HEK293T (cell line): ENCODE data around the gene COL1A1.

Experiments used
- CTCF ChIA-PET: fragments of 350-600 bp; formaldehyde crosslinking; extraction: SDS; loops from one replicate; lab custom pipeline; 2021; ENCODE audit warnings: antibody characterized with exemption, inconsistent platforms; lab: Yijun Ruan, JAX
- POLR2A ChIA-PET: fragments of 350-600 bp; formaldehyde crosslinking; extraction: SDS; loops from one replicate; lab custom pipeline; 2020; ENCODE audit warnings: antibody characterized with exemption, inconsistent platforms; lab: Yijun Ruan, JAX
- DNase-seq: peaks from one replicate; pipeline ENCODE4 v3.0.0; 2012; ENCODE audit warnings: mixed read lengths; ENCODE audit errors: extremely low spot score
- ARNT ChIP-seq: fragments of 450-650 bp; IDR thresholded peaks from 2 replicates; pipeline ENCODE4 v1.6.1; 2017; ENCODE audit warnings: mild to moderate bottlenecking
- BHLHE40 ChIP-seq: fragments of 450-650 bp; IDR thresholded peaks from 2 replicates; pipeline ENCODE4 v1.6.1; 2016; ENCODE audit warnings: mild to moderate bottlenecking, moderate library complexity, borderline replicate concordance
- CTBP1 ChIP-seq: fragments of 450-650 bp; IDR thresholded peaks from 2 replicates; pipeline ENCODE4 v1.6.1; 2016; ENCODE audit warnings: borderline replicate concordance
- ELF4 ChIP-seq: fragments of 450-650 bp; IDR thresholded peaks from 2 replicates; pipeline ENCODE4 v1.6.1; 2017; ENCODE audit warnings: antibody characterized with exemption
- FOXA1 ChIP-seq: fragments of 450-650 bp; IDR thresholded peaks from 2 replicates; pipeline ENCODE4 v1.6.1; 2016; ENCODE audit warnings: mild to moderate bottlenecking
- FOXK2 ChIP-seq: fragments of 450-650 bp; IDR thresholded peaks from 2 replicates; pipeline ENCODE4 v1.6.1; 2016; ENCODE audit warnings: mild to moderate bottlenecking
- FOXM1 ChIP-seq: fragments of 450-650 bp; IDR thresholded peaks from 2 replicates; pipeline ENCODE4 v1.6.1; 2017; ENCODE audit warnings: mild to moderate bottlenecking, borderline replicate concordance
- HDGF ChIP-seq: fragments of 450-650 bp; IDR thresholded peaks from 2 replicates; pipeline ENCODE4 v1.6.1; 2017; ENCODE audit warnings: antibody characterized with exemption, borderline replicate concordance
- L3MBTL2 ChIP-seq: fragments of 450-650 bp; conservative IDR thresholded peaks from 2 replicates; pipeline ENCODE4 v1.6.1; 2016; ENCODE audit warnings: mild to moderate bottlenecking
- LEF1 ChIP-seq: fragments of 450-650 bp; IDR thresholded peaks from 2 replicates; pipeline ENCODE4 v1.6.1; 2017; ENCODE audit warnings: mild to moderate bottlenecking, borderline replicate concordance
- NFRKB ChIP-seq: fragments of 450-650 bp; IDR thresholded peaks from 2 replicates; pipeline ENCODE4 v1.6.1; 2016; ENCODE audit warnings: mild to moderate bottlenecking, moderate library complexity
- SP1 ChIP-seq: fragments of 450-650 bp; IDR thresholded peaks from 2 replicates; pipeline ENCODE4 v1.6.1; 2017
- SUZ12 ChIP-seq: fragments of 450-650 bp; IDR thresholded peaks from 2 replicates; pipeline ENCODE4 v1.6.1; 2016; ENCODE audit warnings: mild to moderate bottlenecking
- TARDBP ChIP-seq: fragments of 450-650 bp; IDR thresholded peaks from 2 replicates; pipeline ENCODE4 v1.6.1; 2016
- ZNF384 ChIP-seq: fragments of 450-650 bp; IDR thresholded peaks from 2 replicates; pipeline ENCODE4 v1.6.1; 2016
- TF ChIP-seq, protein P1 (sequence below): fragments of 450-650 bp; IDR thresholded peaks from 2 replicates; pipeline ENCODE4 v1.6.1; 2016

COL1A1 gene

GRCh38 chr17:50238601-50239280 is 37.3 kb upstream of the COL1A1 start:
- TF ChIP-seq CTBP1, result no peak
- TF ChIP-seq ELF4, result no peak
- no peak for TF ChIP-seq FOXA1
- no peak for TF ChIP-seq ZNF384
- no peak for TF ChIP-seq TARDBP
- TF ChIP-seq FOXK2, result no peak
- TF ChIP-seq HDGF, result no peak
- no peak for TF ChIP-seq ARNT
- POLR2A ChIA-PET, result no interaction called here
- DNase-seq, result no peak
- CTCF ChIA-PET, result interaction anchor here (1.1 kb wide), 1 partner anchor 33 kb away, joined by 3 read pairs; no protein-coding TSS in a partner anchor

- ChIA-PET POLR2A (no interaction called here), CTCF (interaction anchor here (0.6 kb wide), 1 partner anchor 126 kb away, joined by 3 read pairs; no protein-coding TSS in a partner anchor)
Measured at GRCh38 chr17:50237901-50238300, 36.5 kb upstream of the COL1A1 start.

DNA sequence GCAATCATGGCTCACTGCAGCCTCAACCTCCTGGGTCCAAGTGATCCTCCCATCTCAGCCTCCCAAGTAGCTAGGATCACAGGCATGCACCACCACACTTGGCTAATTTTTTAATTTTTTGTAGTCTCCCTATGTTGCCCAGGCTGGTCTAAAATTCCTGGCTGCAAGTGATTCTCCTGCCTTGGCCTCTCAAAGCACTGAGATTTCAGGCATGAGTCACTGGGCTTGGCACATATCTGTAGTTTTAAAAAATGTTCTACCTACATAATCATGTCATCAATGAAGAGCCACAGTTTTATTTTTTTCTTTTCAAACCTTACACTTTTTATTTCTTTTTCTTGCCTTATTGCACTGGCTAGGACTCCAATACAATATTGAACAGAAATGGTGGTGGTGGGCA is 33.1 kb upstream of the COL1A1 start:
- ChIA-PET CTCF (no interaction called here), POLR2A (no interaction called here)

More at GRCh38 chr17:50237901-50238300, 36.5 kb upstream of the COL1A1 start:
- no peak for DNase-seq
- no peak for TF ChIP-seq L3MBTL2
- no peak for TF ChIP-seq TARDBP
- no peak for TF ChIP-seq HDGF
- no peak for TF ChIP-seq FOXK2
- TF ChIP-seq FOXA1, result no peak
- no peak for TF ChIP-seq FOXM1
- TF ChIP-seq BHLHE40, result no peak
- no peak for TF ChIP-seq ZNF384
- TF ChIP-seq ELF4, result no peak

DNA sequence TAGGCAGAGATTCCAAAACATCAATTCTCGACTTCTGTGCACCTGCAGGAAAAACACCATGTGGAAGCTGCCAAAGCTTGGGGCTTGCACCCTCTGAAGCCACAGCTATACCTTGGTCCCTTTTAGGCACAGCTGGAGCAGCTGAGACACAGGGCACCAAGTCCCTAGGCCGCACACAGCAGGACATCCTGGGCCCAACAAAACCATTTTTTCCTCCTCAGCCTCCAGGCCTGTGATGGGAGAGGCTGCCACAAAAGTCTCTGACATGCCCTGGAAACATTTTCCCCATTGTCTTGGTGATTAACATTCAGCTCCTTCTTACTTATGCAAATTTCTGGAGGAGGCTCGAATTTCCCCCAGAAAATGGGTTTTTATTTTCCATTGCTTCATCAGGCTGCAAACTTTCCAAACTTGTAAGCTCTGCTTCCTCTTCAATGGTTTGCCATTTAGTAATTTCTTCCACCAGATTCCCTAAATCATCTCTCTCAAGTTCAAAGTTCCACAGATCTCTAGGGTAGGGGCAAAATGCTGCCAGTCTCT is 24.3 kb upstream of the COL1A1 start:
- no peak for DNase-seq
- POLR2A ChIA-PET, result no interaction called here
- CTCF ChIA-PET, result no interaction called here

More for the DNA sequence above, 33.1 kb upstream of the COL1A1 start:
- DNase-seq, result no peak
- no peak for TF ChIP-seq TARDBP
- no peak for TF ChIP-seq FOXA1
- TF ChIP-seq SUZ12, result no peak
- TF ChIP-seq HDGF, result no peak
- TF ChIP-seq ARNT, result no peak
- TF ChIP-seq BHLHE40, result no peak

GRCh38 chr17:50222922-50223321 is 21.5 kb upstream of the COL1A1 start:
- no peak for TF ChIP-seq HDGF
- no peak for TF ChIP-seq CTBP1
- TF ChIP-seq SP1, result no peak
- TF ChIP-seq SUZ12, result no peak
- TF ChIP-seq, protein P1, sequence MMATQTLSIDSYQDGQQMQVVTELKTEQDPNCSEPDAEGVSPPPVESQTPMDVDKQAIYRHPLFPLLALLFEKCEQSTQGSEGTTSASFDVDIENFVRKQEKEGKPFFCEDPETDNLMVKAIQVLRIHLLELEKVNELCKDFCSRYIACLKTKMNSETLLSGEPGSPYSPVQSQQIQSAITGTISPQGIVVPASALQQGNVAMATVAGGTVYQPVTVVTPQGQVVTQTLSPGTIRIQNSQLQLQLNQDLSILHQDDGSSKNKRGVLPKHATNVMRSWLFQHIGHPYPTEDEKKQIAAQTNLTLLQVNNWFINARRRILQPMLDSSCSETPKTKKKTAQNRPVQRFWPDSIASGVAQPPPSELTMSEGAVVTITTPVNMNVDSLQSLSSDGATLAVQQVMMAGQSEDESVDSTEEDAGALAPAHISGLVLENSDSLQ, result no peak
- no peak for TF ChIP-seq ZNF384
- TF ChIP-seq BHLHE40, result no peak
- no peak for TF ChIP-seq ELF4
- TF ChIP-seq FOXA1, result no peak
- ChIA-PET POLR2A (no interaction called here), CTCF (interaction anchor here (1.1 kb wide), 1 partner anchor 27 kb away, joined by 4 read pairs; no protein-coding TSS in a partner anchor)
- DNase-seq, result no peak

More for the DNA sequence above, 24.3 kb upstream of the COL1A1 start:
- TF ChIP-seq CTBP1, result no peak
- TF ChIP-seq ARNT, result no peak
- no peak for TF ChIP-seq TARDBP
- TF ChIP-seq LEF1, result no peak
- no peak for TF ChIP-seq SUZ12
- no peak for TF ChIP-seq SP1
- no peak for TF ChIP-seq ZNF384
- TF ChIP-seq, protein P1, result no peak
- no peak for TF ChIP-seq HDGF
- TF ChIP-seq ELF4, result no peak
- no peak for TF ChIP-seq NFRKB
- TF ChIP-seq FOXK2, result no peak

DNA sequence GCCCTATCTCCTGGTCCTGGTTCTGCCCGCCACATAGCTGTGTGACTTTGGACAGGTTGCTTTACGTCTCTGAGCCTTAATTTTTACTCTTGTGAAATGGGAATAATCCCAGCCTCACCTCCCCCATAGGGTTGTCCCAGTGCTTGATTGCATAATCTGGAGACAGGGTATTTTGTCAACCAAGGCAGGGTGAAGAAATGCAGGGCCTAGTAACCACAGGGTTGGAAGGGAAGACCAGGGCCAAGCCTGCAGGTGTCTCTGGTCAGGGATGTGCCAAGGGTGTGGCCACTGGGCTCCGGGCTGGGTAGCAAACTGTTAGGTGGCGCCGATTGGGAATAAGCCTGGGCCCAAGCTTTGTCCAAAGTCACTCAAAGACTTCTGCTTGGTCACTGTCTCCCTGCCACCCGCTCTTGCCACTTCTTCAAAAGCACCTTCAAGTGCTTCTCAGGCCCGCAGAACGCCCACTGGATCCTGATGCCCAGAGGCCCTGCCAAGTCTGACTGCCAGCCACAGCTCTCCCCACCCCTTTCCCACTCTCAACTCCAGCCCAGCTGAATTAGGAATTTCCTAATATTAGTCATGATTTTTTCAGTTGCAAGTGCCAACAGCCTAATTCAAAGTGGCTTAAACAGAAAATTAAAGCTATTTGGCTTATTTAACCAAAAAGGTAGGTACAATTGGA is 20.6 kb upstream of the COL1A1 start:
- CTCF ChIA-PET, result interaction anchor here (1.1 kb wide), 1 partner anchor 26 kb away, joined by 4 read pairs; no protein-coding TSS in a partner anchor
- DNase-seq, result no peak
- POLR2A ChIA-PET, result no interaction called here
- TF ChIP-seq LEF1 (no peak), FOXK2 (no peak), SUZ12 (no peak), BHLHE40 (no peak), ELF4 (no peak), TARDBP (no peak), FOXA1 (no peak), FOXM1 (no peak), L3MBTL2 (no peak), NFRKB (no peak), HDGF (no peak), CTBP1 (no peak), ZNF384 (no peak), ARNT (no peak), SP1 (no peak)
- TF ChIP-seq, protein P1, result no peak
